ENCODE results near the gene PTPN9. TPM values are rescaled to one million over a fixed set of nuclear protein-coding genes. Genes with fewer than 3 reads are reported as not detected.
A peak's percentile ranks its signal among the peaks of the same experiment; 100 is the strongest.

The PTPN9 gene
- total and polyA plus RNA-seq, 2 of the 13 experiments (the other 11 are each of a cell fraction or from before 2014, with no cell fraction given): 16.6 to 19.9 TPM

DNA sequence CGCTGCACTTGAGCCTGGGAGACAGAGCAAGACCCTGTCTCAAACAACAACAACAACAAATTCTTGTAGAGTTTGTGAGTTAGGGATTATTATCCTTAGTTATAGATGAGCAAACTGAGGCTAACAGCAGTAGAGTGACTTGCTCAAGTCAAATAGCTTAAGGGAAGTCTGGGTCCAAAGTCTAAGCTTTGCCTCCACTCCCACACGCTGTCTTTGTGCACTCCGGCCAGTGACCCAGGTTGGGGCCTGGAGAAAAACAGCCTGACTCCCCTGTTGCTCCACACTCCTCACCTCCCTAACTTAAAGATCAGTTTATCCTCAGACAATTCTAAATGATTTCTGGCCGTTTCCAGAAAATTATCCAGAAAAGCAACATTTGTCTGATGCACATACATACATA lies 118.5 kb downstream of the PTPN9 start (continued):
- TF ChIP-seq, protein P1, sequence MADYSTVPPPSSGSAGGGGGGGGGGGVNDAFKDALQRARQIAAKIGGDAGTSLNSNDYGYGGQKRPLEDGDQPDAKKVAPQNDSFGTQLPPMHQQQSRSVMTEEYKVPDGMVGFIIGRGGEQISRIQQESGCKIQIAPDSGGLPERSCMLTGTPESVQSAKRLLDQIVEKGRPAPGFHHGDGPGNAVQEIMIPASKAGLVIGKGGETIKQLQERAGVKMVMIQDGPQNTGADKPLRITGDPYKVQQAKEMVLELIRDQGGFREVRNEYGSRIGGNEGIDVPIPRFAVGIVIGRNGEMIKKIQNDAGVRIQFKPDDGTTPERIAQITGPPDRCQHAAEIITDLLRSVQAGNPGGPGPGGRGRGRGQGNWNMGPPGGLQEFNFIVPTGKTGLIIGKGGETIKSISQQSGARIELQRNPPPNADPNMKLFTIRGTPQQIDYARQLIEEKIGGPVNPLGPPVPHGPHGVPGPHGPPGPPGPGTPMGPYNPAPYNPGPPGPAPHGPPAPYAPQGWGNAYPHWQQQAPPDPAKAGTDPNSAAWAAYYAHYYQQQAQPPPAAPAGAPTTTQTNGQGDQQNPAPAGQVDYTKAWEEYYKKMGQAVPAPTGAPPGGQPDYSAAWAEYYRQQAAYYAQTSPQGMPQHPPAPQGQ (CRISPR knock-in tag; IDR thresholded peaks at IDR 0.05; ENCODE audit: borderline replicate concordance): no peak
- TF ChIP-seq ZNF512 (CRISPR knock-in tag; IDR thresholded peaks at IDR 0.05) (no peak), CENPT (CRISPR knock-in tag; IDR thresholded peaks at IDR 0.05; ENCODE audit: low read depth) (no peak), ZNF567 (CRISPR knock-in tag; IDR thresholded peaks at IDR 0.05; ENCODE audit: borderline replicate concordance) (no peak), ATF7-NPFF (CRISPR knock-in tag; IDR thresholded peaks at IDR 0.05; ENCODE audit: low read depth) (no peak), ZSCAN21 (CRISPR knock-in tag; IDR thresholded peaks at IDR 0.05; ENCODE audit: borderline replicate concordance) (no peak), ESRRA (CRISPR knock-in tag; IDR thresholded peaks at IDR 0.05; ENCODE audit: low read depth) (no peak), HMG20A (CRISPR knock-in tag; IDR thresholded peaks at IDR 0.05; ENCODE audit: borderline replicate concordance) (no peak), ZNF3 (CRISPR knock-in tag; IDR thresholded peaks at IDR 0.05) (peak; percentile 99), AGO1 (IDR thresholded peaks at IDR 0.05; ENCODE audit: low read depth, low read length, poor library complexity, severe bottlenecking) (no peak), ZNF678 (CRISPR knock-in tag; IDR thresholded peaks at IDR 0.05) (no peak), EEA1 (CRISPR knock-in tag; IDR thresholded peaks at IDR 0.05; ENCODE audit: borderline replicate concordance) (no peak), ZNF33A (CRISPR knock-in tag; IDR thresholded peaks at IDR 0.05; ENCODE audit: borderline replicate concordance) (no peak)
- TF ChIP-seq, protein P2, sequence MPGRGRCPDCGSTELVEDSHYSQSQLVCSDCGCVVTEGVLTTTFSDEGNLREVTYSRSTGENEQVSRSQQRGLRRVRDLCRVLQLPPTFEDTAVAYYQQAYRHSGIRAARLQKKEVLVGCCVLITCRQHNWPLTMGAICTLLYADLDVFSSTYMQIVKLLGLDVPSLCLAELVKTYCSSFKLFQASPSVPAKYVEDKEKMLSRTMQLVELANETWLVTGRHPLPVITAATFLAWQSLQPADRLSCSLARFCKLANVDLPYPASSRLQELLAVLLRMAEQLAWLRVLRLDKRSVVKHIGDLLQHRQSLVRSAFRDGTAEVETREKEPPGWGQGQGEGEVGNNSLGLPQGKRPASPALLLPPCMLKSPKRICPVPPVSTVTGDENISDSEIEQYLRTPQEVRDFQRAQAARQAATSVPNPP (CRISPR knock-in tag; IDR thresholded peaks at IDR 0.05): no peak
- TF ChIP-seq, protein P3, sequence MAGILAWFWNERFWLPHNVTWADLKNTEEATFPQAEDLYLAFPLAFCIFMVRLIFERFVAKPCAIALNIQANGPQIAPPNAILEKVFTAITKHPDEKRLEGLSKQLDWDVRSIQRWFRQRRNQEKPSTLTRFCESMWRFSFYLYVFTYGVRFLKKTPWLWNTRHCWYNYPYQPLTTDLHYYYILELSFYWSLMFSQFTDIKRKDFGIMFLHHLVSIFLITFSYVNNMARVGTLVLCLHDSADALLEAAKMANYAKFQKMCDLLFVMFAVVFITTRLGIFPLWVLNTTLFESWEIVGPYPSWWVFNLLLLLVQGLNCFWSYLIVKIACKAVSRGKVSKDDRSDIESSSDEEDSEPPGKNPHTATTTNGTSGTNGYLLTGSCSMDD (CRISPR knock-in tag; IDR thresholded peaks at IDR 0.05): no peak
- TF ChIP-seq, protein P4, sequence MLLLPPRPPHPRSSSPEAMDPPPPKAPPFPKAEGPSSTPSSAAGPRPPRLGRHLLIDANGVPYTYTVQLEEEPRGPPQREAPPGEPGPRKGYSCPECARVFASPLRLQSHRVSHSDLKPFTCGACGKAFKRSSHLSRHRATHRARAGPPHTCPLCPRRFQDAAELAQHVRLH (CRISPR knock-in tag; IDR thresholded peaks at IDR 0.05; ENCODE audit: borderline replicate concordance, low read depth): no peak
- TF ChIP-seq, protein P5, sequence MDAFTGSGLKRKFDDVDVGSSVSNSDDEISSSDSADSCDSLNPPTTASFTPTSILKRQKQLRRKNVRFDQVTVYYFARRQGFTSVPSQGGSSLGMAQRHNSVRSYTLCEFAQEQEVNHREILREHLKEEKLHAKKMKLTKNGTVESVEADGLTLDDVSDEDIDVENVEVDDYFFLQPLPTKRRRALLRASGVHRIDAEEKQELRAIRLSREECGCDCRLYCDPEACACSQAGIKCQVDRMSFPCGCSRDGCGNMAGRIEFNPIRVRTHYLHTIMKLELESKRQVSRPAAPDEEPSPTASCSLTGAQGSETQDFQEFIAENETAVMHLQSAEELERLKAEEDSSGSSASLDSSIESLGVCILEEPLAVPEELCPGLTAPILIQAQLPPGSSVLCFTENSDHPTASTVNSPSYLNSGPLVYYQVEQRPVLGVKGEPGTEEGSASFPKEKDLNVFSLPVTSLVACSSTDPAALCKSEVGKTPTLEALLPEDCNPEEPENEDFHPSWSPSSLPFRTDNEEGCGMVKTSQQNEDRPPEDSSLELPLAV (CRISPR knock-in tag; conservative IDR thresholded peaks at IDR 0.05; ENCODE audit: low read depth): no peak
- TF ChIP-seq, protein P6, sequence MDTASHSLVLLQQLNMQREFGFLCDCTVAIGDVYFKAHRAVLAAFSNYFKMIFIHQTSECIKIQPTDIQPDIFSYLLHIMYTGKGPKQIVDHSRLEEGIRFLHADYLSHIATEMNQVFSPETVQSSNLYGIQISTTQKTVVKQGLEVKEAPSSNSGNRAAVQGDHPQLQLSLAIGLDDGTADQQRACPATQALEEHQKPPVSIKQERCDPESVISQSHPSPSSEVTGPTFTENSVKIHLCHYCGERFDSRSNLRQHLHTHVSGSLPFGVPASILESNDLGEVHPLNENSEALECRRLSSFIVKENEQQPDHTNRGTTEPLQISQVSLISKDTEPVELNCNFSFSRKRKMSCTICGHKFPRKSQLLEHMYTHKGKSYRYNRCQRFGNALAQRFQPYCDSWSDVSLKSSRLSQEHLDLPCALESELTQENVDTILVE (CRISPR knock-in tag; IDR thresholded peaks at IDR 0.05): no peak
- TF ChIP-seq, protein P7, sequence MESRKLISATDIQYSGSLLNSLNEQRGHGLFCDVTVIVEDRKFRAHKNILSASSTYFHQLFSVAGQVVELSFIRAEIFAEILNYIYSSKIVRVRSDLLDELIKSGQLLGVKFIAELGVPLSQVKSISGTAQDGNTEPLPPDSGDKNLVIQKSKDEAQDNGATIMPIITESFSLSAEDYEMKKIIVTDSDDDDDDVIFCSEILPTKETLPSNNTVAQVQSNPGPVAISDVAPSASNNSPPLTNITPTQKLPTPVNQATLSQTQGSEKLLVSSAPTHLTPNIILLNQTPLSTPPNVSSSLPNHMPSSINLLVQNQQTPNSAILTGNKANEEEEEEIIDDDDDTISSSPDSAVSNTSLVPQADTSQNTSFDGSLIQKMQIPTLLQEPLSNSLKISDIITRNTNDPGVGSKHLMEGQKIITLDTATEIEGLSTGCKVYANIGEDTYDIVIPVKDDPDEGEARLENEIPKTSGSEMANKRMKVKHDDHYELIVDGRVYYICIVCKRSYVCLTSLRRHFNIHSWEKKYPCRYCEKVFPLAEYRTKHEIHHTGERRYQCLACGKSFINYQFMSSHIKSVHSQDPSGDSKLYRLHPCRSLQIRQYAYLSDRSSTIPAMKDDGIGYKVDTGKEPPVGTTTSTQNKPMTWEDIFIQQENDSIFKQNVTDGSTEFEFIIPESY (CRISPR knock-in tag; IDR thresholded peaks at IDR 0.05): no peak

Data from HepG2 (cell line).